Measurements from ENCODE around the gene ODF2. TPM values are rescaled to one million over a fixed set of nuclear protein-coding genes. Genes with fewer than 3 reads are reported as not detected.

The ODF2 gene
- total and polyA plus RNA-seq, 12 donors, result 10.9 to 19.7 (median 14.8) TPM

DNA sequence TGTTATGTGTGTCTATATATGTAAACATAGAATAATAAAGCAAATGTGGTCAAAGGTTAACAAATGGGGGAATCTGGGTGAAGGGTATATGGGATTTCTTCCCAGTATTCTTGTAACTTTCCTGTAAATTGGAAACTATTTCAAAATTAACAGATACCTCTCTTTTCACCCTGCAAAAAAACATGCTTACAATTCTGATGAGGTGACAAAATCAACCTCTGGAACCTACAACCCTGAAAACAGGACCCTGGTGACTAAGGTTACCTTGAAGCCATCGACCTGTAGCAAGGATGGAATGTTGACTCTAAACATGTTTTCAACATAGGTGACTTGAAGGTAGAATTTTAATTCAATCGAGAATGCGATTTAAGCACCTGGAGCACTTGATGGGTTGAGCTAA lies 90.7 kb downstream of the ODF2 start:
- H3K27me3 ChIP-seq, result no peaks in the 10 kb centered on the region
- intact Hi-C loops (cut with DNase I), result no loop called here
- TF ChIP-seq, protein P1, sequence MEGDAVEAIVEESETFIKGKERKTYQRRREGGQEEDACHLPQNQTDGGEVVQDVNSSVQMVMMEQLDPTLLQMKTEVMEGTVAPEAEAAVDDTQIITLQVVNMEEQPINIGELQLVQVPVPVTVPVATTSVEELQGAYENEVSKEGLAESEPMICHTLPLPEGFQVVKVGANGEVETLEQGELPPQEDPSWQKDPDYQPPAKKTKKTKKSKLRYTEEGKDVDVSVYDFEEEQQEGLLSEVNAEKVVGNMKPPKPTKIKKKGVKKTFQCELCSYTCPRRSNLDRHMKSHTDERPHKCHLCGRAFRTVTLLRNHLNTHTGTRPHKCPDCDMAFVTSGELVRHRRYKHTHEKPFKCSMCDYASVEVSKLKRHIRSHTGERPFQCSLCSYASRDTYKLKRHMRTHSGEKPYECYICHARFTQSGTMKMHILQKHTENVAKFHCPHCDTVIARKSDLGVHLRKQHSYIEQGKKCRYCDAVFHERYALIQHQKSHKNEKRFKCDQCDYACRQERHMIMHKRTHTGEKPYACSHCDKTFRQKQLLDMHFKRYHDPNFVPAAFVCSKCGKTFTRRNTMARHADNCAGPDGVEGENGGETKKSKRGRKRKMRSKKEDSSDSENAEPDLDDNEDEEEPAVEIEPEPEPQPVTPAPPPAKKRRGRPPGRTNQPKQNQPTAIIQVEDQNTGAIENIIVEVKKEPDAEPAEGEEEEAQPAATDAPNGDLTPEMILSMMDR (IDR thresholded peaks at IDR 0.05), result no peak
- ATAC-seq (no peak), DNase-seq (no peak)
- H3K36me3 ChIP-seq, result peaks cover 0 to 31% (median 4%) of the 10 kb centered on the region in 9 donors
- 81 to 93% methylated on average over 3 of the region's 3 CpGs for WGBS, 2 donors
- H3K27ac ChIP-seq, result no peak overlapping the region
- peaks cover 8 to 27% (median 23%) of the 10 kb centered on the region in 9 donors for H3K4me1 ChIP-seq
- H3K4me3 ChIP-seq, result no peak overlapping the region
- no peaks in the 10 kb centered on the region for H3K9me3 ChIP-seq

DNA sequence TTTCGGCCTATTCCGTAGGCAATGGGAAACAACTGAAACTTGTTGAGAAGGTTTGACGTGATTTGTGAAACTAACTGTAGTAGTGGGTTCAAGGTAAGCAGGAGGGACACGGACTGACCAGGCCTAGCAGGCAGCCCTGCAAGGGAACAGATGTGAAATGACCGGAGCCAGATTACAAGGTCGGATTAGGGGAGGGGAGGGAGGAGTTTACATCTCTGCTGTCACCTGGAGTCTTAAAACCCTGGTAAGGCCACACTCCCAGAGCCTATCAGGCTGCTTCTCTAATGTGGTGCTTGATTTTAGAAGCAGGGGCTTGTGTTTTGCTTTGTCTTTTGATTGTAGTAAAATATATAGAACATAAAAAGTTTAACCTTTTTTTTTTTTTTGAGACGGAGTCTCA lies 93.1 kb downstream of the ODF2 start:
- intact Hi-C loops (cut with DNase I), result no loop called here
- ATAC-seq, result no peak
- Histone ChIP-seq H3K27me3 (no peaks in the 10 kb centered on the region), H3K9me3 (no peaks in the 10 kb centered on the region), H3K36me3 (peaks cover 0 to 7% (median 0%) of the 10 kb centered on the region in 9 donors), H3K4me3 (no peak overlapping the region), H3K4me1 (peaks cover 8 to 39% (median 30%) of the 10 kb centered on the region in 9 donors), H3K27ac (peak overlapping the region in 5 of 10 donors; percentile 96 to 100 (median 99))
- DNase-seq, result no peak
- TF ChIP-seq, protein P1 (IDR thresholded peaks at IDR 0.05), result no peak
- 94% methylated on average over 7 of the region's 7 CpGs for WGBS, 2 donors

DNA sequence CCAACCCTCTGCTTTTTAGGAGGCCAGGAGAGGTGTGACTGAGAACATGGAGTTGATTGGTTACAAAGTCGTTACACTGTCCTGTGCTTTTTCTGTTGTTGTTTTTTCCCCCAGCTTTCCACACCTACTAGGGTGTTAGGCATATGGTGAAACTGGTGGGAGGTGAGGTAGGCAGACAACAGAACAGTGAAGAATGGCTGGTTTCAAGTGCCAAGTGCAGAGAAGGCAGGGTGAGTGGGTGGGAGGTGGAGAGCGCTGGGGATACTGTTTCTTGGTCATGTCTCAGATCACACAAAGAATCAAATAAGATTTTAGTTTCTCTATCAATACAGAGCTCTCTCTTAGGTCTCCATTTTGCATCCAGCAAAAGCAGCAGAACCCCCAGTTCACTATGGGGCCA lies 94.4 kb downstream of the ODF2 start:
- TF ChIP-seq, protein P1 (IDR thresholded peaks at IDR 0.05), result no peak
- Histone ChIP-seq H3K36me3 (no peaks in the 10 kb centered on the region), H3K4me3 (peak overlapping the region in 1 of 10 donors; percentile 95), H3K9me3 (no peaks in the 10 kb centered on the region), H3K27ac (peak overlapping the region; percentile 94 to 100 (median 99)), H3K4me1 (peaks cover 8 to 52% (median 41%) of the 10 kb centered on the region in 9 donors), H3K27me3 (no peaks in the 10 kb centered on the region)
- no peak for DNase-seq
- no peak for ATAC-seq
- intact Hi-C loops (cut with DNase I), result loop anchor here in 4 of 10 donors (5.0 to 10.0 kb wide), 5 partner anchors 48 to 185 kb away; partner anchors contain the start of genes ODF2 (in 3 of the 4) and GLE1 (in 2 of the 4)
- 61 to 69% methylated on average over 2 of the region's 2 CpGs for WGBS, 2 donors

Other genes starting within 250 kb of the ODF2 start
- gene GOLGA2, start 180.0 kb upstream of the ODF2 start, total RNA-seq, result 100 to 1,000 TPM in 1 of 10 donors, 10 to 100 TPM in 9; 78.0 to 101 (median 89.1) TPM
- 10 to 100 TPM; 85.7 to 91.8 TPM for gene GOLGA2, start 180.0 kb upstream of the ODF2 start, polyA plus RNA-seq
- 10 to 100 TPM; 13.9 to 23.8 (median 20.8) TPM for gene SWI5, start 179.7 kb upstream of the ODF2 start, total RNA-seq
- gene SWI5, start 179.7 kb upstream of the ODF2 start, polyA plus RNA-seq, result 10 to 100 TPM; 17.0 to 46.3 TPM
- 10 to 100 TPM; 32.8 to 50.3 (median 44.2) TPM for gene TRUB2, start 133.6 kb upstream of the ODF2 start, total RNA-seq
- gene TRUB2, start 133.6 kb upstream of the ODF2 start, polyA plus RNA-seq, result 10 to 100 TPM; 18.0 to 27.4 TPM
- gene COQ4, start 133.2 kb upstream of the ODF2 start, total RNA-seq, result 10 to 100 TPM; 26.5 to 35.8 (median 30.0) TPM
- gene COQ4, start 133.2 kb upstream of the ODF2 start, polyA plus RNA-seq, result 10 to 100 TPM; 36.3 to 42.8 TPM
- 10 to 100 TPM in 9 of 10 donors, 1 to 10 TPM in 1; 10.0 to 26.3 (median 15.5) TPM for gene SLC27A4, start 115.5 kb upstream of the ODF2 start, total RNA-seq
- 10 to 100 TPM; 35.0 to 37.2 TPM for gene SLC27A4, start 115.5 kb upstream of the ODF2 start, polyA plus RNA-seq
- 10 to 100 TPM; 39.2 to 64.3 (median 51.2) TPM for gene URM1, start 84.6 kb upstream of the ODF2 start, total RNA-seq
- 10 to 100 TPM; 18.7 to 75.7 TPM for gene URM1, start 84.6 kb upstream of the ODF2 start, polyA plus RNA-seq
- 10 to 100 TPM in 5 of 10 donors, 1 to 10 TPM in 5; 3.5 to 30.4 (median 10.0) TPM for gene CERCAM, start 35.1 kb upstream of the ODF2 start, total RNA-seq
- gene CERCAM, start 35.1 kb upstream of the ODF2 start, polyA plus RNA-seq, result 10 to 100 TPM; 10.6 to 11.3 TPM
- 10 to 100 TPM; 15.0 to 24.5 (median 19.9) TPM for gene GLE1, start 48.7 kb downstream of the ODF2 start, total RNA-seq
- gene GLE1, start 48.7 kb downstream of the ODF2 start, polyA plus RNA-seq, result 10 to 100 TPM; 10.5 to 12.4 TPM
- 100 to 1,000 TPM; 250 to 449 (median 379) TPM for gene SPTAN1, start 96.6 kb downstream of the ODF2 start, total RNA-seq
- 100 to 1,000 TPM; 119 to 177 TPM for gene SPTAN1, start 96.6 kb downstream of the ODF2 start, polyA plus RNA-seq
- gene DYNC2I2, start 200.8 kb downstream of the ODF2 start, total RNA-seq, result 10 to 100 TPM; 22.1 to 44.8 (median 30.1) TPM
- gene DYNC2I2, start 200.8 kb downstream of the ODF2 start, polyA plus RNA-seq, result 10 to 100 TPM; 60.1 to 83.2 TPM
- gene SET, start 233.2 kb downstream of the ODF2 start, total RNA-seq, result 100 to 1,000 TPM; 183 to 228 (median 202) TPM
- gene SET, start 233.2 kb downstream of the ODF2 start, polyA plus RNA-seq, result 100 to 1,000 TPM in 1 of 2 donors, 10 to 100 TPM in 1; 87.0 to 138 TPM
- gene PKN3, start 246.5 kb downstream of the ODF2 start, total RNA-seq, result 1 to 10 TPM; 3.7 to 8.9 (median 4.7) TPM
- gene PKN3, start 246.5 kb downstream of the ODF2 start, polyA plus RNA-seq, result 10 to 100 TPM; 10.6 to 12.7 TPM